ENCODE measurements around the gene IFT74. TPM values are rescaled to one million over a fixed set of nuclear protein-coding genes. Genes with fewer than 3 reads are reported as not detected.

Gene IFT74
- total RNA-seq, 1 experiment from 2014 or later, result 16.2 TPM

DNA sequence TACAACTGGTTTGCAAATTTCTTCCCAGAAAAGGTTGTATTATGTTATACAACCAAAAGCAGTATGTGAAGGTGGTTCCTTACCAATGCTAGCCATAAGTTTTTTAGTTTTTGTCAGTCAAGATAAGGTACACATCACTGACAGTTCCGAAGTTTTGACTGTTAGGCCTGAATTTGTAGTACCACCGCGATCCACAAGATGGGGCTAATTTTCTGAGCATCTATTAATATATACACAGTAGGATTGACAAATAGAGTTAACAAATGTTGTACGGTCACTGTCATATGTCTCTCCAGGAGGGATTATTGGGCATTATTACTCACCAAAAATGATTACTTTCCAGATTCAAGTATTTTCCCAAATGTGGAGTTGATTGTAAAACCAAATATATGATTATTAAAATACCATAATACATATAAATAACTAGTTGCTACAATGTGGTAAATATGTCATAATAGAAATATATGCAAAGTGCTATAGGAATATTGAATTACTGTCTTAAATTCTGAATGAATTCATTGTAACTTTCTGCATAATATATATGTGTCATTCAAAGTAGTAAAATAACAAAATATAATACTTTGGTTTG lies 77.7 kb downstream of the IFT74 start:
- no peak overlapping the region for H2BK12ac ChIP-seq (ENCODE audit: insufficient read length, low read depth, low read length)
- H2BK5ac ChIP-seq (ENCODE audit: insufficient read length, low read length), result no peak overlapping the region
- no peak overlapping the region for H3K18ac ChIP-seq (ENCODE audit: insufficient read length, low read depth, low read length)
- H3K36me3 Mint-ChIP-seq (ENCODE audit: insufficient read depth in 1 of 3, low read depth in 3 of 3), result peaks cover 0 to 2% (median 0%) of the 10 kb centered on the region in 3 experiments; a peak in 3 of 7 replicates
- no peaks in the 10 kb centered on the region for H3K9me3 Mint-ChIP-seq
- H3K4ac ChIP-seq (ENCODE audit: low read depth, low read length), result no peak overlapping the region
- no peaks in the 10 kb centered on the region for H4K20me1 ChIP-seq (ENCODE audit: control insufficient read depth, insufficient read depth, insufficient read length)
- no peak overlapping the region for H2BK15ac ChIP-seq (ENCODE audit: low read depth, low read length)
- H3K27me3 Mint-ChIP-seq (ENCODE audit: low read depth), result no peaks in the 10 kb centered on the region
- H3K9me3 ChIP-seq (ENCODE audit: control insufficient read depth, low read depth, low read length), result no peaks in the 10 kb centered on the region
- no peak overlapping the region for H3K56ac ChIP-seq (ENCODE audit: insufficient read length, low read depth, low read length)
- no peak overlapping the region for H2BK120ac ChIP-seq (ENCODE audit: low read depth, low read length, poor library complexity, severe bottlenecking)
- TF ChIP-seq, protein P1, sequence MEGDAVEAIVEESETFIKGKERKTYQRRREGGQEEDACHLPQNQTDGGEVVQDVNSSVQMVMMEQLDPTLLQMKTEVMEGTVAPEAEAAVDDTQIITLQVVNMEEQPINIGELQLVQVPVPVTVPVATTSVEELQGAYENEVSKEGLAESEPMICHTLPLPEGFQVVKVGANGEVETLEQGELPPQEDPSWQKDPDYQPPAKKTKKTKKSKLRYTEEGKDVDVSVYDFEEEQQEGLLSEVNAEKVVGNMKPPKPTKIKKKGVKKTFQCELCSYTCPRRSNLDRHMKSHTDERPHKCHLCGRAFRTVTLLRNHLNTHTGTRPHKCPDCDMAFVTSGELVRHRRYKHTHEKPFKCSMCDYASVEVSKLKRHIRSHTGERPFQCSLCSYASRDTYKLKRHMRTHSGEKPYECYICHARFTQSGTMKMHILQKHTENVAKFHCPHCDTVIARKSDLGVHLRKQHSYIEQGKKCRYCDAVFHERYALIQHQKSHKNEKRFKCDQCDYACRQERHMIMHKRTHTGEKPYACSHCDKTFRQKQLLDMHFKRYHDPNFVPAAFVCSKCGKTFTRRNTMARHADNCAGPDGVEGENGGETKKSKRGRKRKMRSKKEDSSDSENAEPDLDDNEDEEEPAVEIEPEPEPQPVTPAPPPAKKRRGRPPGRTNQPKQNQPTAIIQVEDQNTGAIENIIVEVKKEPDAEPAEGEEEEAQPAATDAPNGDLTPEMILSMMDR (conservative IDR thresholded peaks at IDR 0.05), result peak; percentile 82
- H3K23me2 ChIP-seq (ENCODE audit: insufficient read length, low read depth, low read length, poor library complexity, severe bottlenecking), result no peaks in the 10 kb centered on the region
- no peak overlapping the region for H4K91ac ChIP-seq (ENCODE audit: insufficient read length, low read depth, low read length)
- 0 out of 4 replicates have a peak, but pooled peaks cover 0 to 3% of the 10 kb centered on the region in 2 experiments for H3K4me1 Mint-ChIP-seq
- no peaks in the 10 kb centered on the region for H3K79me2 ChIP-seq (ENCODE audit: insufficient read depth, low read length)
- no peaks in the 10 kb centered on the region for H3K79me1 ChIP-seq (ENCODE audit: insufficient read depth, low read depth, low read length, poor library complexity, severe bottlenecking)
- no peak overlapping the region for H3K14ac ChIP-seq (ENCODE audit: insufficient read depth, low read length)
- no peaks in the 10 kb centered on the region for H3K4me1 ChIP-seq (ENCODE audit: insufficient read depth, low read length)
- no peak overlapping the region for H2AK5ac ChIP-seq (ENCODE audit: insufficient read length, low read length)
- no peak overlapping the region for H3K4me3 Mint-ChIP-seq
- H3K27ac Mint-ChIP-seq, result no peak overlapping the region
- H3K4me2 ChIP-seq (ENCODE audit: insufficient read depth, insufficient read length, low read length), result no peak overlapping the region
- H4K8ac ChIP-seq (replicated peaks; ENCODE audit: insufficient read length, low read depth, low read length), result no peak overlapping the region
- no peak overlapping the region for H3K23ac ChIP-seq (ENCODE audit: insufficient read length, low read depth, low read length)
- no peak overlapping the region for H3T11ph ChIP-seq (ENCODE audit: low read length)
- H2BK20ac ChIP-seq (ENCODE audit: low read depth, low read length, poor library complexity, severe bottlenecking), result no peak overlapping the region
- no peak overlapping the region for H3K27ac ChIP-seq (ENCODE audit: insufficient read length, low read depth, low read length)
- H3K27me3 ChIP-seq (ENCODE audit: insufficient read depth, low read length), result no peaks in the 10 kb centered on the region
- no CpG with 5 or more reads among the region's 4 CpGs for WGBS (ENCODE audit: extremely low coverage, insufficient read length, low lambda C conversion rate)
- H3K9ac ChIP-seq (ENCODE audit: extremely low read depth, insufficient read length, low read length), result no peak overlapping the region
- H4K5ac ChIP-seq (ENCODE audit: insufficient read length, low read depth, low read length), result no peak overlapping the region
- no peak for DNase-seq
- H2AFZ ChIP-seq (ENCODE audit: low read length), result no peak overlapping the region
